GM19397 (cell line): ENCODE measurements around the gene SREBF1.

ENCODE experiments used
- ATAC-seq: cut with Tn5 transposase; IDR thresholded peaks from one replicate; pipeline ENCODE4 v1.9.1; 2021; ENCODE audit warnings: mild to moderate bottlenecking, moderate library complexity; ENCODE audit not compliant: unreplicated experiment

SREBF1 gene

GRCh38 chr17:17797119-17797809 lies 39.5 kb downstream of the SREBF1 start:
- ATAC-seq: no peak

GRCh38 chr17:17796787-17797061 lies 40.1 kb downstream of the SREBF1 start:
- no peak for ATAC-seq

GRCh38 chr17:17795946-17796786 lies 40.6 kb downstream of the SREBF1 start:
- no peak for ATAC-seq

GRCh38 chr17:17795296-17795695 lies 41.5 kb downstream of the SREBF1 start:
- ATAC-seq: no peak

- ATAC-seq: no peak
These were observed 42.4 kb downstream of the SREBF1 start for GRCh38 chr17:17794382-17794781.

DNA sequence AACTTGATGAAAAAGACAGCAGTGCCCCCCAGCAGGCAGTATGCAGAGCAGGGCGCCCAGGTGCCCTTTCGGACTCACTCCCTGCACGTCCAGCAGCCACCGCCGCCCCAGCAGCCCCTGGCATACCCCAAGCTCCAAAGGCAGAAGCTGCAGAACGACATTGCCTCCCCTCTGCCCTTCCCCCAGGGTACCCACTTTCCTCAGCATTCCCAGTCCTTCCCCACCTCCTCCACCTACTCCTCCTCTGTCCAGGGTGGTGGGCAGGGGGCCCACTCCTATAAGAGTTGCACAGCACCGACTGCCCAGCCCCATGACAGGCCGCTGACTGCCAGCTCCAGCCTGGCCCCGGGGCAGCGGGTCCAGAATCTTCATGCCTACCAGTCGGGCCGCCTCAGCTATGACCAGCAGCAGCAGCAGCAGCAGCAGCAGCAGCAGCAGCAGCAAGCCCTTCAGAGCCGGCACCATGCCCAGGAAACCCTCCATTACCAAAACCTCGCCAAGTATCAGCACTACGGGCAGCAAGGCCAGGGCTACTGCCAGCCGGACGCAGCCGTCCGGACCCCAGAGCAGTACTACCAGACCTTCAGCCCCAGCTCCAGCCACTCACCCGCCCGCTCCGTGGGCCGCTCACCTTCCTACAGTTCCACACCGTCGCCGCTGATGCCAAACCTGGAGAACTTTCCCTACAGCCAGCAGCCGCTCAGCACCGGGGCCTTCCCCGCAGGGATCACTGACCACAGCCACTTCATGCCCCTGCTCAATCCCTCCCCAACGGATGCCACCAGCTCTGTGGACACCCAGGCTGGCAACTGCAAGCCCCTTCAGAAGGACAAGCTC lies 43.2 kb downstream of the SREBF1 start:
- ATAC-seq: no peak

GRCh38 chr17:17792551-17793377 lies 44.0 kb downstream of the SREBF1 start:
- no peak for ATAC-seq

DNA sequence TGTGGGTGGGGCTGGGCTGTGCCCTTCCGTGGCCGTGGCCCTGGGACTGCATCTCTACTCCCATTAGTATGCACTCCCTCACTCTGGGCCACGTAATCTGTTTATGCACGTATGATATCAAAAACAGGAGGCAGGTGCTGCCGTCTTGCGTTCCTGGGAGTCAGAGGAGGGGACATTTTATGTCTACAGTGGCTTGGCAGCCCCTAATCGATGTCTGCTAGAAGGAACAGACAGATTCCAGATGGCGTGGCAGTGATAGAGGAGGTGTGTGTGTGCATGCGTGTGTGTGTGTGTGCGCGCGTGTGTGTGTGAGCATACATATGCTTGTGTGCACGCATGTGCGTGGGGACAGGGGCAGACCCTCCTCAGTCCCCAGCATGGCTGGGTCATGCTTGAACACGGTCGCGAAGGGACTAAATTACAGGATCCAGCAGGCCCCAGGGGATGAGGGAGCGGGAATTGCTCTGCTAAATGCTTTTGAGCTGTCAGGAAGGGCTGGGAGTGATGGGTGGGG lies 44.7 kb downstream of the SREBF1 start:
- no peak for ATAC-seq

DNA sequence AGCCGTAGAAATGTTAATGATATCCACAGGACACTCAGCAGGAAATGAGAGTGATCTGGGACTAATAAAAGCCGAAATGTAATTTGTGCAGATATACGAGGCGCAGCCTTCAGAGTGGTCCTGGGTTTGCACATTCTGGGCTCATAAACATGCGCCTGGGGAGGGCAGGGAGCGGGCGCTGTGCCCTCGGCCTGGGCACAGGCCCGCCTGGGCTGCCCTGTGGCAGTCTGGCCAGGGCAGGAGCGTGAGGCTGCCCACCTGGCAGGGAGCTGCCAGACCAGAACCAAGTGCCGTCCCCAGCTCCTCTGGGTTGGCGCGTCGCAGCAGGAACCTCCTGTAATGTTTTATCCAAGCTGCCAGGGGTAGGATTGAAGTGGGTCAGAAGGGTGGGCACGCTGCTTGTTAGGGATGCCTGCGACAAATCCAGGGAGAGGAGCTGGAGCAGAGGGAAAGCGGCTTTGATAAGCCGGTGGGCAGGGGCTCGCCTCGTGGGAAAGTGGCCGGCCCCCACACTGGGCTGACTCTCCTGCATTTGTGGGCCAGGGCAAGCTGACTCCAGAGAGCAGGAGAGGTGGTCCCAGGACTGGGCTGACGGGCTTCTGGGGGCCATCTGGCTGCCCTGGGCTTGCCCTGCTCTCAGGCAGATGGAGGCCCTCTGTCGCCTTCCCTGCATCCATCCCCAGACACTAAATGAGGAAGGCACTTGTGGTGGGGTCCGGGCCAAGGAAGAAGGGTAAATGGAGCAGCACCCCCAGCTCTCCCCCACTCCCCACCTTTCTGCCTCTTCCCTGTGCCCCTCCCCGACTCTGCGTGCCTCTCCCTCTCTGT lies 45.9 kb downstream of the SREBF1 start:
- no peak for ATAC-seq

GRCh38 chr17:17789828-17790636 lies 46.8 kb downstream of the SREBF1 start:
- ATAC-seq: no peak

- no peak for ATAC-seq
These were observed 47.4 kb downstream of the SREBF1 start for GRCh38 chr17:17789410-17789809.

- ATAC-seq: no peak
These were observed 47.8 kb downstream of the SREBF1 start for GRCh38 chr17:17788967-17789366.

DNA sequence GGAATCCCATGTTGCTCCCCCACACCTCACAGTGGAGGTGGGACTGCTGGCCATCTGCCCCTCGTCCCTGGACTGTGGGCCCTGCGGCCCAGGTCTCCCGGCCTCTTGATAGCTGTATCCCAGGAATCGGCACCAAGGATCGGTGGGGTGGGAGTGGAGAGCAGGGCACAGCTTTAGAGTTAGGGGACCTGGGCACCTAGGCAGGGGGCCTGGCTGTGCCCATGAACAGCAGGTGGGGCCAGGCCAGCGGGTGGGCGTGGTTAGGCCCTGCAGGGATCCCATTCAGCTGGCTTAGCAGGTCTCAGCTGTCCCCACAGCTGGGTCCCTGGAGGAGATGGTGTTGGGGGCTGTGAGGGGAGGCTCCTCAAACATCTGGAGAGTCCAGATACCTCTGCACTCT lies 49.2 kb downstream of the SREBF1 start:
- ATAC-seq: no peak

GRCh38 chr17:17786998-17787397 lies 49.8 kb downstream of the SREBF1 start:
- ATAC-seq: no peak

DNA sequence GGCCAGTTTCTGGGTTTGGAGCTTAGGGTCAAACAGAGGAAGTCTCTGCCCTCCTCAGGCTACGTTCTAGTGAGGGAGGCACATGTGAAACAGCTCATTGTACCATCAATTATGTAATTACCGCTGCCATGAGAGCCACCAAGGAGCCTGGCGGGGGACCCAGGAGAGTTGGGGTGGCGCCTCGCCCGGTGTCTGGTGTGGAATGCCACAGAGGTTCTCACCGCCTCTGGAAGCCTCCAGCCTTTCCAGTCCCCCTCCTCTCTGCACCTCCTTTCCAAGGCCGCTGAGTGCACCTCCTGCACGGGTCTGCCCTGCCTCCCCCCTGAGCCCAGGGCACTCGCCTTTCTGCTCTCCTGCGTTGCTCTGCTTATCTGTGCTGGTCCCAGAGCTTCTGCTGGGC lies 51.4 kb downstream of the SREBF1 start:
- no peak for ATAC-seq

DNA sequence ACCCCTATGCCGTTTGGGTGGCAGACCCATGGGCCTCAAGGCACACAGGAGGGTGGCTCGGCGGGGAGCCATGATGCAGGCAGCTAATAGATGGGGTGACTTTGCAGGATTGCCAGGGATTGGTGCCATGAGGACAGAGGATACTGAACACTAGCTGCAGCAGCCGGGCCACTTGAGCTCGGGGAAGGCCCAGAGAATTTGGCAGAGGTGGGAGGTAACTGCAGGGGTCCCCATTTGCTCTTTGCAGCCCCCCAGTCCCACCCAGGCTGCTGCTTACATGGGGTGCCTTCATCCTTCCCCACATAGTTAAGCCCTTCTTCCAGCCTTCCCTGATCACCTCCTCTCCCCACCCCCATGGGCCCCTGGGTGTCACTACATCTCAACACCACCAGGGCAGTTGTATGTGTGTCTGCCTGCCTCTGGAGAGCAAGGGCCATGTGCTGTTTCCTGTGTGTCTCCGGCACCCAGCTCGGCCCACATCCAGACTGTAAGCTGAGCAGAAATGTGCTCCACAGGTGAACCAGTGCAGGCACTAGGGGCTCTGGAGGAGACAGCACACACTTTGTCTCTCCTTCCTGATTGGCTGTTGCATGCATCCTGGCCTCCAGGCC lies 52.0 kb downstream of the SREBF1 start:
- ATAC-seq: no peak

DNA sequence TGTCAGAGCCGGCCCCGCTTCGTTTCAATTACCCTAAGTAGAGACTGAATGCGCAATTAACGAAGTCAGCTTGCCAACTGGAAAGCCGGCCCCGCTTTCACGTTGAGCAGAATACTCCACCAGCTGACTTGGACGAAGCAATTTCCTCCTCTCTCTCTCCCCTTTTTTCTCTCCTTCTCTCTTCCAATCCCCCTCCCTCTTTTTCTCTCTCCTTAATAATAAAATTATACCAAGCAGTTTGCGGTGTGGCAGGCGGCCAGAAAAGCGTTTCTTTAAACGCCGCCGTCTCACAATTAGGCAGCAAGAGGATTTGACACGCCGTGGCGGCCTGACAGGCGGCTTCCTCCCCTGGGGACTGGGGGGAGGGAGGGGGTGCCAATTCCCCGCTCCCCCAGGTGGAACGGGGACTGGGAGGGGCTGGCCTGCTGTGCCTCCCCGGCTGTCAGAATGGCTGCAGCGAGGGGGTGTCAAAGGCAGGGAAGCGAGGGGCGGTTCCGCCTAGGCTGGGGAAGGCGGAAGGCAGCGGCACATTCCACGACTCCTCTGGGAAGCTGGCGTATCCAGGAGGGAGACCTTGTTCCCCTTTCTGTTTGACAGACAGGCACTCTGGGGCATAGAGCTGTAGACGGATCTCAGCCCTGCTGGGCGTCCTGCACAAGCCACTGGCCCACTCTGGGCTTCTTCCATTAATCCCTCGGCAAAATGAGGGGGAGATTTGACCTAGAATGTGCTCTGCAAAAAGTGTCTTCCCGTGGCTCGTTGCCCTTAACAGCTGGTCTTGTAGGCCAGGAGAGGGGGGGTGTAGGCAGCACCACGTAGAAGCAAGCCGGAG lies 52.7 kb downstream of the SREBF1 start:
- no peak for ATAC-seq
